ENCODE results near the gene PRPF31. TPM values are rescaled to one million over a fixed set of nuclear protein-coding genes. Genes with fewer than 3 reads are reported as not detected.

The PRPF31 gene
- total RNA-seq, 1 experiment from 2014 or later: 109 TPM

DNA sequence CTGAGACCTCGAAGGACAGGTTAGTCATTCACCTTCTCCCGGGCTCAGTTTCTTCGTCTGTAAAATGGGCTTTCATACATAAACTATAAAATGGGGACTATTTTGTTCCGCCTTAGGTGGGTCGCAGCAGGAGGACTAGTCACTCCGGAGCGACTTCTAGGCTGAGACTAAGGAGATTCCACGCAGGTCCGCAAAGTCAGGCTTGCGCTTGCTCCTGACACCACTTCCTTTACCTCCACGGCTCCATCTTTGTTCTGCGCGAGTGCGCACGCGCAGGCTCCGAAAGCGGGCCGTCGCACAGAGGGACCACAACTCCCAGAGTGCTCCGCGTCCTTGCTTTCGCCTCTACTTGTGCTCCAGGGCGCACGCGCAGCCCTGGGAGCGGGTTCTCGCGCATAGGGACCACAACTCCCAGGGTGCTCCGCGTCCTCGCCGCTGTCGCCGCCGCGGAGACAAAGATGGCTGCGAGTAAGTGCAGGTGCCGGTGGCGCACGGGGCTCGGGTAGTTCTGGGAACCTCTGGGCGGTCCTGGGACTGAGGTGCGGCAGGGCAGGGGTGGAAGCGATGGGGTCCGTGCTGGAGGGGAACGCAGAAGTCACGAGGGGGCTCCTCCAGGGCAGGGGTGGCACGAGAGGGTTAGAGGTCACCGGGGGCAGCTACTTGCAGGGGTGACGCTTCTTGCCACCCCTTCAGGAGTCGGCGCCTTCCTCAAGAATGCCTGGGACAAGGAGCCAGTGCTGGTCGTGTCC lies 13.0 kb upstream of the PRPF31 start, which contains the start of gene NDUFA3:
NDUFA3 (plus strand) TSS at position 435 of the 749 bp plus-strand sequence; CDS start at position 459, 24 bp downstream.
- 0 out of 2 replicates have a peak, but pooled peaks cover 7% of the 10 kb centered on the region for H3K4me1 ChIP-seq (replicated peaks; ENCODE audit: insufficient read depth)
- peak within 1 kb of the TSS; percentile 87 for H3K4me2 ChIP-seq
- peaks cover 18% of the 10 kb centered on the region; the same call in 1 of the 2 replicates for H3K36me3 ChIP-seq (ENCODE audit: low read depth)
- ChIA-PET POLR2A (ENCODE audit: unreplicated experiment) (interaction anchor here (0.6 kb wide), 1 partner anchor 236 kb away, joined by 3 read pairs; no protein-coding TSS in a partner anchor), CTCF (interaction anchor here (0.7 kb wide), 1 partner anchor 336 kb away, joined by 4 read pairs; no protein-coding TSS in a partner anchor)
- no peaks in the 10 kb centered on the region for H3K9me3 ChIP-seq (ENCODE audit: insufficient read depth, low read depth)
- TF ChIP-seq, protein P1, sequence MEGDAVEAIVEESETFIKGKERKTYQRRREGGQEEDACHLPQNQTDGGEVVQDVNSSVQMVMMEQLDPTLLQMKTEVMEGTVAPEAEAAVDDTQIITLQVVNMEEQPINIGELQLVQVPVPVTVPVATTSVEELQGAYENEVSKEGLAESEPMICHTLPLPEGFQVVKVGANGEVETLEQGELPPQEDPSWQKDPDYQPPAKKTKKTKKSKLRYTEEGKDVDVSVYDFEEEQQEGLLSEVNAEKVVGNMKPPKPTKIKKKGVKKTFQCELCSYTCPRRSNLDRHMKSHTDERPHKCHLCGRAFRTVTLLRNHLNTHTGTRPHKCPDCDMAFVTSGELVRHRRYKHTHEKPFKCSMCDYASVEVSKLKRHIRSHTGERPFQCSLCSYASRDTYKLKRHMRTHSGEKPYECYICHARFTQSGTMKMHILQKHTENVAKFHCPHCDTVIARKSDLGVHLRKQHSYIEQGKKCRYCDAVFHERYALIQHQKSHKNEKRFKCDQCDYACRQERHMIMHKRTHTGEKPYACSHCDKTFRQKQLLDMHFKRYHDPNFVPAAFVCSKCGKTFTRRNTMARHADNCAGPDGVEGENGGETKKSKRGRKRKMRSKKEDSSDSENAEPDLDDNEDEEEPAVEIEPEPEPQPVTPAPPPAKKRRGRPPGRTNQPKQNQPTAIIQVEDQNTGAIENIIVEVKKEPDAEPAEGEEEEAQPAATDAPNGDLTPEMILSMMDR (conservative IDR thresholded peaks at IDR 0.05): no peak
- no peak for TF ChIP-seq EZH2 (IDR thresholded peaks at IDR 0.05; ENCODE audit: low read depth)
- DNase-seq: peak; percentile 96 to 99
- peak within 1 kb of the TSS; percentile 91 for H2AFZ ChIP-seq
- H3K27ac ChIP-seq: no peak within 1 kb of the TSS
- no peaks in the 10 kb centered on the region for H4K20me1 ChIP-seq (ENCODE audit: insufficient read depth)
- peaks cover 23% of the 10 kb centered on the region for H3K79me2 ChIP-seq (ENCODE audit: low read depth)
- intact Hi-C loops (cut with micrococcal nuclease; ENCODE audit: unreplicated experiment): loop anchor here (1.0 to 5.0 kb wide), 4 partner anchors 13 to 310 kb away; partner anchors contain the start of genes CNOT3, PRPF31 and TFPT
- H3K9me2 ChIP-seq (ENCODE audit: insufficient read depth): no peaks in the 10 kb centered on the region
- no peaks in the 10 kb centered on the region for H3K27me3 ChIP-seq (ENCODE audit: insufficient read depth, low read depth)
- BruUV-seq (replicated peaks): no TSS peak
- peaks cover 29% of the 10 kb centered on the region for H3F3A ChIP-seq (ENCODE audit: insufficient read depth, low read depth)
- H3K4me3 ChIP-seq: peak within 1 kb of the TSS; percentile 68

DNA sequence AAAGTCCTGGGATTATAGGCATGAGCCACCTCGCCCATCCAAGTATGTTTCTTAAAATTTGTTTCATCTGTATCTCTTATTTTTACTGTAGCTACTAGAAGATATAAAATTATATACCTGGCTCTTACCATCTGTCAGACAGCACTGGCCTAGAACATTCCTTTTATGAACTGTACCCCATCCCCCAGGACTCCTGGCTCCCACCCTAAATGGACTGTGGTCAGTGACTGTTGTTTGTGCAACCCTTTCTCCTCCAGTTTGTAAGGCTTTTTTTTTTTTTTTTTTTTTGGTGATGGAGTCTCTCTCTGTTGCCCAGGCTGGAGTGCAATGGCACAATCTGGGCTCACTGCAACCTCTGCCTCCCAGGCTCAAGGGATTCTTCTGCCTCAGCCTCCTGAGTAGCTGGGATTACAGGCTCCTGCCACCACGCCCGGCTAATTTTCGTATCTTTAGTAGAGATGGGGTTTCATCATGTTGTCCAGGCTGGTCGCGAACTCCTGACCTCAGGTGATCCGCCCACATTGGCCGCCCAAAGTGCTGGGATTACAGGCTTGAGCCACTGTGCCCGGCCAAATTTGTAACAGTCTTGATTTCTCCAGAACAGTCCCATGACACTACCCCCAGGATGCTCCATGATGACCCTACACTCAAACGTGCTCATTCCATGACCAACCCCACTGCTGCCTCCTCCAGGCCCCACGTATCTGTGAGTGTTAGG lies 10.4 kb upstream of the PRPF31 start:
- Histone ChIP-seq H4K20me1 (ENCODE audit: insufficient read depth) (no peaks in the 10 kb centered on the region), H3F3A (ENCODE audit: insufficient read depth, low read depth) (peaks cover 17% of the 10 kb centered on the region; the same call in 1 of the 2 replicates), H2AFZ (no peak overlapping the region), H3K4me2 (no peak overlapping the region), H3K79me2 (ENCODE audit: low read depth) (peaks cover 23% of the 10 kb centered on the region), H3K36me3 (ENCODE audit: low read depth) (peaks cover 20% of the 10 kb centered on the region), H3K4me1 (replicated peaks; ENCODE audit: insufficient read depth) (0 out of 2 replicates have a peak, but pooled peaks cover 7% of the 10 kb centered on the region), H3K9me3 (ENCODE audit: insufficient read depth, low read depth) (no peaks in the 10 kb centered on the region), H3K27me3 (ENCODE audit: insufficient read depth, low read depth) (no peaks in the 10 kb centered on the region), H3K9me2 (ENCODE audit: insufficient read depth) (no peaks in the 10 kb centered on the region), H3K4me3 (no peak overlapping the region), H3K27ac (no peak overlapping the region)
- CTCF ChIA-PET: no interaction called here
- intact Hi-C loops (cut with micrococcal nuclease; ENCODE audit: unreplicated experiment): loop anchor here (5.0 kb wide), 1 partner anchor 263 kb away; no protein-coding TSS in a partner anchor
- BruUV-seq (replicated peaks): no TSS peak
- no peak for DNase-seq
- no peak for TF ChIP-seq EZH2 (IDR thresholded peaks at IDR 0.05; ENCODE audit: low read depth)
- TF ChIP-seq, protein P1 (conservative IDR thresholded peaks at IDR 0.05): no peak
- POLR2A ChIA-PET (ENCODE audit: unreplicated experiment): no interaction called here

DNA sequence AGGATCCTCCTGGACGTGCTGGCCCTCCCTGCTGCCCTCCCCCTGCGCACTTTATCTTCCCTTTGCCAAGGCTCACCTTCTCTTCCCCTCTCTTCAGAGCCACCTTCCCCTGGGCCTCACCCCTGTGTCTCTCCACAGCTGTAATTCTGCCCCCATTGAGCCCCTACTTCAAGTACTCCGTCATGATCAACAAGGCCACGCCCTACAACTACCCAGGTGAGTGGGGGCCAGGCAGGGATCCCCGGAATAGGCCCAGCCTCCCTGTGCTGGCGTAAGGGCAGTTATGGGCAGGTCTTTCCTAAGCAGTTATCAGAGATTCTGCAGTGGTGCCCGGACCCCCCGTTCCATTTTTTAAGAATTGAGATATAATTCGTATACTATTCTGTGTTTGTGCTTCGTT lies 9.8 kb upstream of the PRPF31 start:
- ChIA-PET CTCF (no interaction called here), POLR2A (ENCODE audit: unreplicated experiment) (no interaction called here)
- Histone ChIP-seq H3K4me3 (no peak overlapping the region), H2AFZ (no peak overlapping the region), H3K4me2 (no peak overlapping the region), H3K27ac (no peak overlapping the region), H3K4me1 (replicated peaks; ENCODE audit: insufficient read depth) (0 out of 2 replicates have a peak, but pooled peaks cover 7% of the 10 kb centered on the region), H3K9me2 (ENCODE audit: insufficient read depth) (no peaks in the 10 kb centered on the region), H3K79me2 (ENCODE audit: low read depth) (peaks cover 23% of the 10 kb centered on the region), H4K20me1 (ENCODE audit: insufficient read depth) (no peaks in the 10 kb centered on the region), H3K36me3 (ENCODE audit: low read depth) (peaks cover 20% of the 10 kb centered on the region), H3K9me3 (ENCODE audit: insufficient read depth, low read depth) (no peaks in the 10 kb centered on the region), H3F3A (ENCODE audit: insufficient read depth, low read depth) (peaks cover 17% of the 10 kb centered on the region; the same call in 1 of the 2 replicates), H3K27me3 (ENCODE audit: insufficient read depth, low read depth) (no peaks in the 10 kb centered on the region)
- intact Hi-C loops (cut with micrococcal nuclease; ENCODE audit: unreplicated experiment): no loop called here
- TF ChIP-seq, protein P1 (conservative IDR thresholded peaks at IDR 0.05): no peak
- no peak for TF ChIP-seq EZH2 (IDR thresholded peaks at IDR 0.05; ENCODE audit: low read depth)
- DNase-seq: no peak
- BruUV-seq (replicated peaks): no TSS peak
